HL-60 (cell line): ENCODE data around the gene PACSIN1.

ENCODE experiments used
- GABPA ChIP-seq: IDR thresholded peaks from 2 replicates; pipeline ENCODE4 v1.6.1; 2012; ENCODE audit warnings: low read depth
- POLR2AphosphoS5 ChIP-seq: IDR thresholded peaks from 2 replicates; pipeline ENCODE4 v1.6.1; 2012; ENCODE audit warnings: low read depth
- SPI1 ChIP-seq: IDR thresholded peaks from 2 replicates; pipeline ENCODE4 v1.6.1; 2012; ENCODE audit warnings: low read depth, mild to moderate bottlenecking, borderline replicate concordance
- TF ChIP-seq, protein P1 (sequence below): IDR thresholded peaks from one replicate; pipeline ENCODE4 v1.5.1; 2011; ENCODE audit warnings: low read length, control low read depth, inconsistent platforms; ENCODE audit not compliant: insufficient read depth
- TF ChIP-seq, protein P2 (sequence below): IDR thresholded peaks from 2 replicates; pipeline ENCODE4 v1.6.1; 2012; ENCODE audit warnings: low read depth; ENCODE audit not compliant: insufficient replicate concordance

DNA sequence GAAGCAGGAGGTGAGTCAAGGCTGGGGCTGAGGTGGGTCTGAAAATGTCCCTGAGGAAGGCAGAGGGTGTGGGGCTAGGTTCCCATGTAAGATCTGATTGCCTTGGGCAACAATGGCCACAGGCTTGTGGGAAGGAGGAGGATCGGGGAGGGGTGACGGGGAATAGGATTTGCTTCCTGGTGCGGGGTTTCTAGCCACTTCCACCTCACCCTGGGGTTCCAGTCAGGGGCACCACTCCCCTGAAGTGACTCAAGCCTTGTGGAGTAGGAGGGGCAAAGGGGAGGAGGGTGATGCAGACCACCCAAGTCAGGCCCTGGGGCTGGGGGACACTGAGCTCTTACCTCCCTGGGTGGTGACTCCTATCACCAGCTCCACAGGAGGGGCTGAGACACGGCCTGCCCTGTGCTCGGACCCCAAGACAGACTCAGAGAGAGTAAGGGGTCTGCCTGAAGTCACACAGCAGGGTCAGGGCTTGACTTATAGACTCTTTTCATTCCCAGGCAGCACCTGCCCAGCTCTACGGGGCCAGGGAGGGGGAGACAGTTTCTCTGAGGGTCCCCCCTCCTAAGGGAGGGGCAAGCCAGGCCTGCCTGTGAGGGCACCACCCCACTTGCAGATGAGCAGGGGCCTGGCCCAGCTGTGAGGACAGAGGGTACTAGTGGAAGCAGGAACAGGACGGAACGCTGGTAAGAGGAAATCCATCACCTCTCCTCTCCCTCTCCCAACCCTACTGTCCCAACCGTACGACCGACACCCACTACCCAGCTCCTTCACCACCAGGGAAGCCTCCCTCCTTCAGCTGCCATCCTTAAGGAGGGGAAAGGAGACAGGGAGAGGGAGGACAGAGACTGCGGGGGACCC, 102.7 kb downstream of the PACSIN1 start:
- TF ChIP-seq, protein P1, sequence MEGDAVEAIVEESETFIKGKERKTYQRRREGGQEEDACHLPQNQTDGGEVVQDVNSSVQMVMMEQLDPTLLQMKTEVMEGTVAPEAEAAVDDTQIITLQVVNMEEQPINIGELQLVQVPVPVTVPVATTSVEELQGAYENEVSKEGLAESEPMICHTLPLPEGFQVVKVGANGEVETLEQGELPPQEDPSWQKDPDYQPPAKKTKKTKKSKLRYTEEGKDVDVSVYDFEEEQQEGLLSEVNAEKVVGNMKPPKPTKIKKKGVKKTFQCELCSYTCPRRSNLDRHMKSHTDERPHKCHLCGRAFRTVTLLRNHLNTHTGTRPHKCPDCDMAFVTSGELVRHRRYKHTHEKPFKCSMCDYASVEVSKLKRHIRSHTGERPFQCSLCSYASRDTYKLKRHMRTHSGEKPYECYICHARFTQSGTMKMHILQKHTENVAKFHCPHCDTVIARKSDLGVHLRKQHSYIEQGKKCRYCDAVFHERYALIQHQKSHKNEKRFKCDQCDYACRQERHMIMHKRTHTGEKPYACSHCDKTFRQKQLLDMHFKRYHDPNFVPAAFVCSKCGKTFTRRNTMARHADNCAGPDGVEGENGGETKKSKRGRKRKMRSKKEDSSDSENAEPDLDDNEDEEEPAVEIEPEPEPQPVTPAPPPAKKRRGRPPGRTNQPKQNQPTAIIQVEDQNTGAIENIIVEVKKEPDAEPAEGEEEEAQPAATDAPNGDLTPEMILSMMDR = no peak
- TF ChIP-seq POLR2AphosphoS5 (no peak), SPI1 (no peak), GABPA (no peak)
- TF ChIP-seq, protein P2, sequence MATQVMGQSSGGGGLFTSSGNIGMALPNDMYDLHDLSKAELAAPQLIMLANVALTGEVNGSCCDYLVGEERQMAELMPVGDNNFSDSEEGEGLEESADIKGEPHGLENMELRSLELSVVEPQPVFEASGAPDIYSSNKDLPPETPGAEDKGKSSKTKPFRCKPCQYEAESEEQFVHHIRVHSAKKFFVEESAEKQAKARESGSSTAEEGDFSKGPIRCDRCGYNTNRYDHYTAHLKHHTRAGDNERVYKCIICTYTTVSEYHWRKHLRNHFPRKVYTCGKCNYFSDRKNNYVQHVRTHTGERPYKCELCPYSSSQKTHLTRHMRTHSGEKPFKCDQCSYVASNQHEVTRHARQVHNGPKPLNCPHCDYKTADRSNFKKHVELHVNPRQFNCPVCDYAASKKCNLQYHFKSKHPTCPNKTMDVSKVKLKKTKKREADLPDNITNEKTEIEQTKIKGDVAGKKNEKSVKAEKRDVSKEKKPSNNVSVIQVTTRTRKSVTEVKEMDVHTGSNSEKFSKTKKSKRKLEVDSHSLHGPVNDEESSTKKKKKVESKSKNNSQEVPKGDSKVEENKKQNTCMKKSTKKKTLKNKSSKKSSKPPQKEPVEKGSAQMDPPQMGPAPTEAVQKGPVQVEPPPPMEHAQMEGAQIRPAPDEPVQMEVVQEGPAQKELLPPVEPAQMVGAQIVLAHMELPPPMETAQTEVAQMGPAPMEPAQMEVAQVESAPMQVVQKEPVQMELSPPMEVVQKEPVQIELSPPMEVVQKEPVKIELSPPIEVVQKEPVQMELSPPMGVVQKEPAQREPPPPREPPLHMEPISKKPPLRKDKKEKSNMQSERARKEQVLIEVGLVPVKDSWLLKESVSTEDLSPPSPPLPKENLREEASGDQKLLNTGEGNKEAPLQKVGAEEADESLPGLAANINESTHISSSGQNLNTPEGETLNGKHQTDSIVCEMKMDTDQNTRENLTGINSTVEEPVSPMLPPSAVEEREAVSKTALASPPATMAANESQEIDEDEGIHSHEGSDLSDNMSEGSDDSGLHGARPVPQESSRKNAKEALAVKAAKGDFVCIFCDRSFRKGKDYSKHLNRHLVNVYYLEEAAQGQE = no peak
